GM06990 (cell line): ENCODE results near the gene GABRR1.

Experiments
- DNase-seq: peaks from one replicate; pipeline ENCODE4 v3.0.0-alpha.2; 2011; ENCODE audit not compliant: insufficient read length; ENCODE audit errors: extremely low read depth
- H3K27me3 ChIP-seq: replicated peaks from 2 replicates; pipeline ENCODE4 v1.6.0; 2011; ENCODE audit warnings: low read length; ENCODE audit not compliant: control insufficient read depth, insufficient read depth
- H3K36me3 ChIP-seq: 2 replicates; pipeline ENCODE4 v1.5.1; 2011; ENCODE audit warnings: low read length; ENCODE audit not compliant: control insufficient read depth, insufficient read depth
- H3K4me3 ChIP-seq: replicated peaks from 2 replicates; pipeline ENCODE4 v1.5.1; 2011; ENCODE audit warnings: low read depth, mild to moderate bottlenecking, control low read depth, low read length
- TF ChIP-seq, protein P1 (sequence below): IDR thresholded peaks from 2 replicates; pipeline ENCODE4 v1.5.1; 2011; ENCODE audit warnings: low read length, control low read depth, mild to moderate bottlenecking, inconsistent platforms; ENCODE audit not compliant: insufficient read depth, poor library complexity, severe bottlenecking

The GABRR1 gene

DNA sequence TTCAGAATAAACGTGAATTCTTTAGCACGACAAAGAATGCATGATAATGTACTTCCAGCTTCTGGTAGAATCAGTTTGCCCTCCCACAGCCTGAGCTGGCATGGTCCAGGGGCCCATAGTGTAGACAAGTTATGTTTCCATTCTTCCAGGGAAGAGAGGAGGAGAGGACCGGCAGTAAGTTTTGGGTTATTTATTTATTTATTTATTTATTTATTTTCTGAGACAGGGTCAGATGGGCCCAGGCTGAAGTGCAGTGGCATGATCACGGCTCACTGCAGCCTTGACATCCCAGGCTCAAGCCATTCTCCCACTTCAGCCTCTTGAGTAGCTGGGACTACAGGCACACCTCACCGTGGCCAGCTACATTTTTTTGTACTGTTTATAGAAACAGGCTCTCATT, 4.7 kb downstream of the GABRR1 start:
- Histone ChIP-seq H3K36me3 (no peaks in the 10 kb centered on the region), H3K4me3 (no peak overlapping the region), H3K27me3 (no peaks in the 10 kb centered on the region; the same call in 1 of the 2 replicates)
- TF ChIP-seq, protein P1, sequence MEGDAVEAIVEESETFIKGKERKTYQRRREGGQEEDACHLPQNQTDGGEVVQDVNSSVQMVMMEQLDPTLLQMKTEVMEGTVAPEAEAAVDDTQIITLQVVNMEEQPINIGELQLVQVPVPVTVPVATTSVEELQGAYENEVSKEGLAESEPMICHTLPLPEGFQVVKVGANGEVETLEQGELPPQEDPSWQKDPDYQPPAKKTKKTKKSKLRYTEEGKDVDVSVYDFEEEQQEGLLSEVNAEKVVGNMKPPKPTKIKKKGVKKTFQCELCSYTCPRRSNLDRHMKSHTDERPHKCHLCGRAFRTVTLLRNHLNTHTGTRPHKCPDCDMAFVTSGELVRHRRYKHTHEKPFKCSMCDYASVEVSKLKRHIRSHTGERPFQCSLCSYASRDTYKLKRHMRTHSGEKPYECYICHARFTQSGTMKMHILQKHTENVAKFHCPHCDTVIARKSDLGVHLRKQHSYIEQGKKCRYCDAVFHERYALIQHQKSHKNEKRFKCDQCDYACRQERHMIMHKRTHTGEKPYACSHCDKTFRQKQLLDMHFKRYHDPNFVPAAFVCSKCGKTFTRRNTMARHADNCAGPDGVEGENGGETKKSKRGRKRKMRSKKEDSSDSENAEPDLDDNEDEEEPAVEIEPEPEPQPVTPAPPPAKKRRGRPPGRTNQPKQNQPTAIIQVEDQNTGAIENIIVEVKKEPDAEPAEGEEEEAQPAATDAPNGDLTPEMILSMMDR: no peak
- DNase-seq: no peak

DNA sequence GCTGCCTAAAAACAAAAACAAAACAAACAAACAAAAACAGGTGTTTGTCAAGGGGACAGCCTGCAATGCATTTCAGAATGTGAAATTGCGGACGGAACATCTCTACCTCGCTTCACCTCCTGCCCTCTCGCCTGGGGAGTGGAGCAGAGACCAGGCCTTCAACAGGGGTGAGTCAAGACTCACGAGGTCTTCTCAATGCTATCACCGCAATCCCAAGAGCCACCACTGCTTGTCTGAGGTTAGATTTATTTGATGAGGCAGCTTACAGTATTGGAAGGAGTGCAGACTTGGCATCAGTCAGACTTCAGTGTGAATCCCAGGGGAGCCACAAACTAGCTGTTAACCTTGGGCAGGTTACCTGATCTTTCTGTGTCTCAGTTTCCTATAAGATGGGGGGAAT, 7.7 kb downstream of the GABRR1 start:
- DNase-seq: no peak
- H3K4me3 ChIP-seq: no peak overlapping the region
- H3K27me3 ChIP-seq: no peaks in the 10 kb centered on the region
- TF ChIP-seq, protein P1: no peak
- H3K36me3 ChIP-seq: no peaks in the 10 kb centered on the region

DNA sequence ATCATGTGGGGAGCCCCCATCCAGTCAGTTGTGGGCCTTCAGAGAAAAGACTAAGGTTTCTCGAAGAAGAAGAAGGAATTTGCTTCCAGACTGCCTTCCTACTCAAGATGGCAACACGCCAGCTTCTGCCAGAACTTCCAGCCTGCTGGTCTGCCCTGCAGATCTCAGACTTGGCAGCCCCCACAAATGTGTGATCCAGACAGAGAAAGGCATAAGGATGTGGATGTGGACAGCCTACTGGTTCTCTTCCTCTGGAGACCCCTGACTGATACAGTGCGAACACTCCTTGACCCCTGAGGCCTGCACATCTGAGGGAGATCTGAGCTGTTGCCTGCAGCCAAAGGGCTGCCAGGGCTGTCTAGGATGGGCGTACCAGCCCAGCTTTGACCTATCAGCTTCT, 8.6 kb downstream of the GABRR1 start:
- H3K4me3 ChIP-seq: no peak overlapping the region
- H3K36me3 ChIP-seq: no peaks in the 10 kb centered on the region
- DNase-seq: no peak

DNA sequence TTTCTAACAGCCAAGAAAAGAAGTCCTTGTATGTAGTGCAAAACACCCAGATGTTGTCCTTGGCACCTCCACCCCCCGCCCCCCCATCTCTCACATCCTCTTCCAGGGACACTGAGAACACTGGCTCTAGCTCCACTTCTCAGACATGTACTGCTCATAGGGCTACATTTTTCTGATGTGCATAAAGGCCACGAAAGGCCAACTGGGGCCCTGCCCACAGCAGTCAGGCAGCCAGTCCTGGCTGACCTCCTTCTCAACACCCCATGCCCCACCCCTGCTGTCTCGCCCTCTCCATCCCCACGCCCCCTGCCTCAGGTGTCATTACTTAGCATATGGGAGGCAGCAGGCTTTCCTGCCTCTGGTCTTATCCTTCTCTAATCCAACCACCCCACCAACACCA, 11.3 kb downstream of the GABRR1 start:
- TF ChIP-seq, protein P1: no peak
- DNase-seq: no peak
- H3K36me3 ChIP-seq: no peaks in the 10 kb centered on the region
- no peak overlapping the region for H3K4me3 ChIP-seq
- H3K27me3 ChIP-seq: no peaks in the 10 kb centered on the region

More for the DNA sequence above, 8.6 kb downstream of the GABRR1 start:
- no peaks in the 10 kb centered on the region for H3K27me3 ChIP-seq
- TF ChIP-seq, protein P1: no peak

DNA sequence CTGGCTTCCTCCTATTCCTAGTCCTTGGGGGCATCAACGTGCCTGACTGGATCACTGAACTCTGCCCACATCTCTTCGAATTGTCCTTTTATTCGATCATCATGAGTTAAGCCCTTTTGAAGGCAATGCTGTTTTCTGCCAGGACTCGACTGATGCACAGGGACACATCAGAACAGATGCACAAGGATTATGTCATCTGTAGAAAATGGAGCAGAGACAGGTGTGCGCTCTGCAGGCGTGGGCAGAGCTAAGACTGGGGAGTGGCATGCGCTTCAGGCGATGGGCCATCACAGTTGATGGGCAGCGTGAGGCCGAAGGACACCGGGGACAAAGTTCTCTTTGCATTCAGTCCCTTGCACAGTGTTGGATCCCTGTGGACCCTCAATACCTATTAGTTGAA, 13.1 kb downstream of the GABRR1 start:
- no peak for DNase-seq
- no peaks in the 10 kb centered on the region for H3K27me3 ChIP-seq
- H3K4me3 ChIP-seq: no peak overlapping the region
- no peaks in the 10 kb centered on the region for H3K36me3 ChIP-seq
- TF ChIP-seq, protein P1: no peak

DNA sequence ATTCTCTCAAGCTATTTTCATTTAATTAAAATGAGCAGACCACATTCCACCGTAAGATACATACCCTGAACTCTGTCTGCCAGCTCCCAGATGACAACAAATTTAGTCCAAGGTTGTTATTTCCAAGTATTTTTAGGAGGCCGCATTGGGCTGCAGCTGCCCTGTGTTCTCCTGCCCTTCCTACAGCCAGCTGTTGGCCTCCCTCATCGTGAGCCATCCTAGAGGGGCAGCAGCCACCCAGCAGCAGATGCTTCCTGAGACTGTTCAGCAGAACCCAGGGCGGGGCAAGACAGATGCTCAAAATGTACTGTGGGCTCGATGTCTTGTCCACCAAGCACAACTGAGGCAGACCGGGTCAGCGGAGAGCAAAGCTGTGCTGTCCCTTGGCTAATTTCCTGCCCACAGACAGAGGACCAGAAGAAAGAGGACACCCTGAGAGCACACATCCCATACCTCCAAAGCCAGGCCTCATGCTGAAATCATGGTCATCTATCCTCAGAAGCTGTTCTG, 16.4 kb downstream of the GABRR1 start:
- H3K27me3 ChIP-seq: no peaks in the 10 kb centered on the region; the same call in none of the 2 replicates
- DNase-seq: no peak
- H3K36me3 ChIP-seq: no peaks in the 10 kb centered on the region
- no peak overlapping the region for H3K4me3 ChIP-seq
- TF ChIP-seq, protein P1: no peak
